Astrocyte of the spinal cord (primary cell): ENCODE measurements around the gene NXN.

Experiments used
- DNase-seq: peaks from one replicate; pipeline ENCODE4 v3.0.0; 2011; ENCODE audit warnings: low read depth, low spot score
- H3K4me3 ChIP-seq: 2 replicates; pipeline ENCODE4 v1.5.1; 2011; ENCODE audit warnings: low read depth, mild to moderate bottlenecking, low read length, moderate library complexity
- in situ Hi-C: cut with HindIII; loops from 2 replicates; pipeline ENCODE4 v1.10.0; 2017; ENCODE audit warnings: low sequenced_read_pairs
- TF ChIP-seq, protein P1 (sequence below): IDR thresholded peaks from 2 replicates; pipeline ENCODE4 v1.5.1; 2012; ENCODE audit warnings: low read depth, mild to moderate bottlenecking, low read length, inconsistent platforms

NXN gene

DNA sequence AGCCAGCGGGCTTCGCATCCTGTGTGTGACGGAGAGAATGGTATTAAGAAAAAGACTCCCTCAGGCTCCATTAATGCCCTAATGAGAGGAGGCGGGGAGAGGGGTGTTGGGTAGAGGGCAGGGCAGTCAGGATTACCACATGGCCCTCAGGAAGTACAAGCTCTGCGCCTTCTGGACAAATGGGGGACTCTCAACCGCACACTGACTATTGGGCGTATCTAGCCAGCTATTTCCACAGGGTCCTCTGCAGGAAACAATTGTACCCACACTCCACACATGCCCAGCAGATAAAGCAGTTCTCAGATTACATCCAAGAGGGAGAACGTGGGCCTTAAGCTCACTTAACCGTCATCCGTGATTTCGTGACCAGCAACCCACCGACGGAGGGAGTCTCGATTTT lies 14.7 kb downstream of the NXN start:
- H3K4me3 ChIP-seq = no peak overlapping the region
- DNase-seq = no peak
- TF ChIP-seq, protein P1, sequence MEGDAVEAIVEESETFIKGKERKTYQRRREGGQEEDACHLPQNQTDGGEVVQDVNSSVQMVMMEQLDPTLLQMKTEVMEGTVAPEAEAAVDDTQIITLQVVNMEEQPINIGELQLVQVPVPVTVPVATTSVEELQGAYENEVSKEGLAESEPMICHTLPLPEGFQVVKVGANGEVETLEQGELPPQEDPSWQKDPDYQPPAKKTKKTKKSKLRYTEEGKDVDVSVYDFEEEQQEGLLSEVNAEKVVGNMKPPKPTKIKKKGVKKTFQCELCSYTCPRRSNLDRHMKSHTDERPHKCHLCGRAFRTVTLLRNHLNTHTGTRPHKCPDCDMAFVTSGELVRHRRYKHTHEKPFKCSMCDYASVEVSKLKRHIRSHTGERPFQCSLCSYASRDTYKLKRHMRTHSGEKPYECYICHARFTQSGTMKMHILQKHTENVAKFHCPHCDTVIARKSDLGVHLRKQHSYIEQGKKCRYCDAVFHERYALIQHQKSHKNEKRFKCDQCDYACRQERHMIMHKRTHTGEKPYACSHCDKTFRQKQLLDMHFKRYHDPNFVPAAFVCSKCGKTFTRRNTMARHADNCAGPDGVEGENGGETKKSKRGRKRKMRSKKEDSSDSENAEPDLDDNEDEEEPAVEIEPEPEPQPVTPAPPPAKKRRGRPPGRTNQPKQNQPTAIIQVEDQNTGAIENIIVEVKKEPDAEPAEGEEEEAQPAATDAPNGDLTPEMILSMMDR = no peak
- in situ Hi-C loops = no loop called here

DNA sequence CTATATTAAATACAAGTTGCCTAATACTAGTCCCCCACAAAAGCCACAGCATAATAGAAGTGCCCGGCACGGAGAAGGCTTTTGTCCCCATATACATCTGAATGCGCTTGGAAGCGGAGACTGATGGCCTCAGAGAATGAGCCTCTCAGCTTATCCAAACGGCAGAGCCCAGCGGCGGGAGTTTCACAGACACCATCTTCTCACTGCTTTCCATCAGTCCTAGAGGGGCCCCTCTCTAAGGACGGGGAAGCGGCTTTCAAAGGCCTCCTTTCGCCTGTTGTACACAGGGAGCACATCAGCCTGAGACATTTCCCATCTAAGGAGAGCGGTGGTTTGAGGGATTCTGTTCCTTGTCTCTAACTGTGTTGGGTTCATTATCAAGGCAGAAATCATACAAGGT lies 16.9 kb downstream of the NXN start:
- in situ Hi-C loops = no loop called here
- H3K4me3 ChIP-seq = no peak overlapping the region
- TF ChIP-seq, protein P1 = no peak
- DNase-seq = no peak

DNA sequence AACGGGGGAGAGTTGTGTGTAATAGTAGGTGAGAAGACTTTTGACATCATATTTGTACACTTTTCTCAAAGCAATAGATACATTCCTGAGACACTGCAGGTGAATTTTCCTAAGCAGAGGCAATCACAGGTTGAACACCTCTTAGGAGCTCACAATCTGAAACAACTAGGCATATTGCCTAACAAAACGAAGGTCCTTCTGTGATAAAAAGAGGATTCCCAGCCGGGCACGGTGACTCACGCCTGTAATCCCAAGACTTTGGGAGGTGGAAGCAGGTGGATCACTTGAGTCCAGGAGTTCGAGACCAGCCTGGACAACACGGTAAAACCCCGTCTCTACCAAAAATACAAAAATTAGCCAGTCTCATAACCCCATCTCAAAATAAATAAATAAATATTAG lies 17.4 kb downstream of the NXN start:
- no peak overlapping the region for H3K4me3 ChIP-seq
- DNase-seq = no peak
- in situ Hi-C loops = no loop called here
- TF ChIP-seq, protein P1 = no peak

DNA sequence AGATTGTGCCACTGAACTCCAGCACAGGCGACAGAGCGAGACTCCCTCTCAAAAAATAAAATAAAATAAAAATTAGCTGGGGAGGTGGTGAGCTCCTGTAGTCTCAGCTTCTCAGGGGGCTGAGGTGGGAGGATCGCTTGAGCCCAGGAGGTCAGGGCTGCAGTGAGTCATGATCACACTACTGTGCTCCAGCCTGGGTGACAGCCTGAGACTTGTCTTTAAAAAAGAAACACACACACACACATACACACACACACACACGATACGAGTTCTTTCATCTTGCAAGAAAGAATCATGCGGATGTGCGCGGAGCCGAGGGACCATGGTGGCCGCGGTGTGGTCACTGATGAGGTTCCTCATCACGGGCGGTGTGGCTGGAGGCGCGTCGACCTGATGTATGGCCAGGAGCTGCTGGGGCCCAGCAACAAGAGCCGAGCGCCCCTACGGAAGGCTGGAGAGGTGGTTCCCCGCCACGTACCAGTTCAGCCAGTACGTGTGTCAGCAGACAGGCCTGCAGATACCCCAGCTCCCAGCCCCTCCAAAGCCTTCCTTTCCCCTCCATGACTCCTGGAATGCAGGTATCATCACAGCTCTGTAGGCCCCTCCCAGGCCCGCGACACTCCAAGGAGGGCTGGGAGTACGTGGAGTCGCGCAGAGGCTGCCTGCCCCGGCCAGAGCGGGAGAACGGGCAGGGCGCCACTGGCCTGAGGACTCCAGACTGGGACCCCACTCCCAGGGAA lies 20.7 kb downstream of the NXN start:
- DNase-seq = no peak
- TF ChIP-seq, protein P1 = no peak
- in situ Hi-C loops = no loop called here
- no peak overlapping the region for H3K4me3 ChIP-seq

DNA sequence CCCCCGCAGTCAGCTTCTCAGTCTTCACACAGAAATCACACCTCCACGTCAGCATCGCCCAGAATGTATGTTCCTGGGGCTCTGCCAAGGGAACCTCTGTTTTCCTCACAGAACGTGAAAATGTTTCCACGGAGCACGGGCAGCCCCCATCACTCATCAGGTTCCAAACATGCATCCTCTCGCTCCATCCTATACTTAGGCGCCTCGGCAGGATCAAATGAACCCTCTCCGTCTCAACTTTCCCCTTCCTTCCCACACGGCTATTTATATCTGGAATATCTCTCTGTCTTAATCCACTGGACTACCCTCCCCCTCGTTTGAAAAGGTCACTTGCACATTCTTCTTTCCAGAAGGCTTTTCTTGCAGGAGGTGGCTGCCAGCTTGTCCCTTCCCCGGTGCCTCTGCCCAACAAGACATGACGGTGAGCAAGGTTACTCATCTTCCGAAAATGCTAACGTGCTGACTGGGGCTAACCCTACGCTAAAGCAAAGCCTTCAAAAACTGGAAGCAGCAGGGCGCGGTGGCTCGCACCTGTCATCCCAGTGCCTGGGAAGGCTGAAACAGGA lies 21.6 kb downstream of the NXN start:
- TF ChIP-seq, protein P1 = no peak
- no peak overlapping the region for H3K4me3 ChIP-seq
- in situ Hi-C loops = no loop called here
- DNase-seq = no peak

DNA sequence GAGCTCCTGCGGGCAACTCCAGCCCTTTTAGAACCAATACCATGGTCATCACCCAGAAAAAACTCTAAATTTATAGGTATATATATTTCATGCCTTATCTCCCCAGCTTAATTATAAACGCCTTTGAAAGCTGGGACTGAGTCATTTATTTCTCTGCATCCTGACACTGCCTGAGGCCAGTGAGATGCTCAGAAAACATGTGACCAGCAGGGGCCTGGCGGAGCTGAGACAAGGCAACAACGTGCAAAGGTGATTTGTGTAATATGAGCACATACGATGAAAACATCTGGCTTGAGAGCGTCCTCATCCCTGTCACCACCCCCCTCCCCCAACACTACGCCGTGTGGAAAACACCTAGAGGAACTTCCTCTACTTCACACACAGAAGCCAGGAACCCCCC lies 22.7 kb downstream of the NXN start:
- no peak for DNase-seq
- no peak overlapping the region for H3K4me3 ChIP-seq
- in situ Hi-C loops = no loop called here
- TF ChIP-seq, protein P1 = no peak
